ENCODE data around the gene CD81.

Gene CD81

DNA sequence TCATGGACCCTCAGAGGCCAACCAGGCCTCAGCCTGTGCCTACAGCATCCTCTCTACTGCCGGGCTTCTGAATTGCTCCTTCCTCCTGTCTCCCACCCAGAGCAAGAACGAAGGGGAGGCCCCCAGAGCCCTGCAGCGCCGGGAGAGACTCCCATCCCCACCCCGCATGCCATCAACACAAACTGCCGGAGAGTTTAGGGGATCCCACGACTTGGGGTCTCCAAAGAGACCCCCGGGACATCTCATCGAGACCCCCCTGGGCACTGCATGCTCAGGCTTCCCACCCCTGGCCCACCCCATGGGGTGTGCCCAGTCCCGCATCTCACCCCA lies 8.3 kb upstream of the CD81 start:
- TF ChIP-seq, protein P1, sequence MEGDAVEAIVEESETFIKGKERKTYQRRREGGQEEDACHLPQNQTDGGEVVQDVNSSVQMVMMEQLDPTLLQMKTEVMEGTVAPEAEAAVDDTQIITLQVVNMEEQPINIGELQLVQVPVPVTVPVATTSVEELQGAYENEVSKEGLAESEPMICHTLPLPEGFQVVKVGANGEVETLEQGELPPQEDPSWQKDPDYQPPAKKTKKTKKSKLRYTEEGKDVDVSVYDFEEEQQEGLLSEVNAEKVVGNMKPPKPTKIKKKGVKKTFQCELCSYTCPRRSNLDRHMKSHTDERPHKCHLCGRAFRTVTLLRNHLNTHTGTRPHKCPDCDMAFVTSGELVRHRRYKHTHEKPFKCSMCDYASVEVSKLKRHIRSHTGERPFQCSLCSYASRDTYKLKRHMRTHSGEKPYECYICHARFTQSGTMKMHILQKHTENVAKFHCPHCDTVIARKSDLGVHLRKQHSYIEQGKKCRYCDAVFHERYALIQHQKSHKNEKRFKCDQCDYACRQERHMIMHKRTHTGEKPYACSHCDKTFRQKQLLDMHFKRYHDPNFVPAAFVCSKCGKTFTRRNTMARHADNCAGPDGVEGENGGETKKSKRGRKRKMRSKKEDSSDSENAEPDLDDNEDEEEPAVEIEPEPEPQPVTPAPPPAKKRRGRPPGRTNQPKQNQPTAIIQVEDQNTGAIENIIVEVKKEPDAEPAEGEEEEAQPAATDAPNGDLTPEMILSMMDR (IDR thresholded peaks at IDR 0.05; ENCODE audit: low read depth, low read length, poor library complexity, severe bottlenecking) = no peak
- no peak for TF ChIP-seq EZH2phosphoT487 (IDR thresholded peaks at IDR 0.05; ENCODE audit: borderline replicate concordance, low read length)
- H3K9me3 ChIP-seq (ENCODE audit: control insufficient read depth, insufficient read depth, low read length) = no peaks in the 10 kb centered on the region
- no peaks in the 10 kb centered on the region for H3K79me2 ChIP-seq (ENCODE audit: control insufficient read depth, low read length)
- H3K27ac ChIP-seq (ENCODE audit: low read depth, low read length) = no peak overlapping the region
- H3K4me3 ChIP-seq (ENCODE audit: low read length) = no peak overlapping the region
- H3K4me1 ChIP-seq (ENCODE audit: control insufficient read depth, low read length) = no peaks in the 10 kb centered on the region
- no peaks in the 10 kb centered on the region for H3K36me3 ChIP-seq (ENCODE audit: control insufficient read depth, low read length)
- H3K27me3 ChIP-seq (ENCODE audit: control insufficient read depth, low read length) = no peaks in the 10 kb centered on the region
- H3F3A ChIP-seq (ENCODE audit: control insufficient read depth, insufficient read depth) = no peaks in the 10 kb centered on the region
- no peaks in the 10 kb centered on the region for H3K9me2 ChIP-seq (replicated peaks; ENCODE audit: control insufficient read depth, low read length)
- no peak overlapping the region for H3K4me2 ChIP-seq (ENCODE audit: low read length)
- no peaks in the 10 kb centered on the region for H4K20me1 ChIP-seq (ENCODE audit: control insufficient read depth, insufficient read depth, low read depth, low read length)

DNA sequence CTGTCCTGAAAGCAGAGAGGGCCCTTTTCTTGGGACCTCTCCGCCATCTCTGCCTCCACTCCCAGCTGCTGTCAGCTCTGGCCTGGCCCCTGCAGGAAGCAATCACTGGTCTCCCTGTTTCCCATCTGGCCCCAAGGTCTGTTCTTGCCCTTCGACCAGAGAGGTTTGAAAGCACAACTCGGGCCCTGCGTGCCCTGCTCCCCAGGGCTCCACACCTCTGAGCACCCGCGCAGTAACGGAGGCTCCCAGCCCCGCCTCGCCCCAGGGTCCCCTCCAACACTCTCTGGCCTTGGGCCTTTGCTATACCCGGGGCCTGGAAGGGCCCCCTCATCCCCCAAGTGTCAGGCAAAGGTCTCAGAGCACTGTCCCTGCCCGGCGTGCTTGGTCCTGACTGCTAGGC lies 7.8 kb upstream of the CD81 start:
- Histone ChIP-seq H3K4me2 (ENCODE audit: low read length) (no peak overlapping the region), H3K4me3 (ENCODE audit: low read length) (no peak overlapping the region), H3K27me3 (ENCODE audit: control insufficient read depth, low read length) (no peaks in the 10 kb centered on the region), H4K20me1 (ENCODE audit: control insufficient read depth, insufficient read depth, low read depth, low read length) (no peaks in the 10 kb centered on the region), H3K9me2 (replicated peaks; ENCODE audit: control insufficient read depth, low read length) (no peaks in the 10 kb centered on the region), H3K27ac (ENCODE audit: low read depth, low read length) (no peak overlapping the region), H3K4me1 (ENCODE audit: control insufficient read depth, low read length) (no peaks in the 10 kb centered on the region), H3K79me2 (ENCODE audit: control insufficient read depth, low read length) (no peaks in the 10 kb centered on the region), H3F3A (ENCODE audit: control insufficient read depth, insufficient read depth) (no peaks in the 10 kb centered on the region), H3K9me3 (ENCODE audit: control insufficient read depth, insufficient read depth, low read length) (no peaks in the 10 kb centered on the region), H3K36me3 (ENCODE audit: control insufficient read depth, low read length) (no peaks in the 10 kb centered on the region)
- TF ChIP-seq, protein P1 (IDR thresholded peaks at IDR 0.05; ENCODE audit: low read depth, low read length, poor library complexity, severe bottlenecking) = no peak
- TF ChIP-seq EZH2phosphoT487 (IDR thresholded peaks at IDR 0.05; ENCODE audit: borderline replicate concordance, low read length) = no peak

DNA sequence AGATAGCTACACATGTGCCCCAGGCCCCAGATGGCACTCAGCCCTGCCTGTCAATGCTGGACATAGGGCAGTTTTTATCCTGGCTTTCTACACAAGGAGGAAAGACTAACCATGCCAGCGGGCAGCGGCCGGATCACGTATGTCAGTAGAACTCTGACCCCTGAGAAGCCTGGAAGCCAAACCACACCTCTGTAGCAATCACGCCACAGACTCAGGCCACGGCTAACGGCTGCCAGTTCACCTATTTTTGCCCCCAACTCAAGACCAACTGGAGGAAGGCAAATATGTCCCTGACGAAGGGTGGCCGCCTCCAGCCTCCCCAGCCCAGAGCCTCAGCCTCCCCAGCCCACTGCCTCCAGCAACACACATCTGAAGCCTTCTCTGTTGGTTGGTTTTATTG lies 7.2 kb upstream of the CD81 start:
- no peaks in the 10 kb centered on the region for H3K36me3 ChIP-seq (ENCODE audit: control insufficient read depth, low read length)
- no peak overlapping the region for H3K27ac ChIP-seq (ENCODE audit: low read depth, low read length)
- no peaks in the 10 kb centered on the region for H3K27me3 ChIP-seq (ENCODE audit: control insufficient read depth, low read length)
- no peak for TF ChIP-seq EZH2phosphoT487 (IDR thresholded peaks at IDR 0.05; ENCODE audit: borderline replicate concordance, low read length)
- TF ChIP-seq, protein P1 (IDR thresholded peaks at IDR 0.05; ENCODE audit: low read depth, low read length, poor library complexity, severe bottlenecking) = no peak
- H4K20me1 ChIP-seq (ENCODE audit: control insufficient read depth, insufficient read depth, low read depth, low read length) = no peaks in the 10 kb centered on the region
- no peak overlapping the region for H3K4me2 ChIP-seq (ENCODE audit: low read length)
- H3K9me3 ChIP-seq (ENCODE audit: control insufficient read depth, insufficient read depth, low read length) = no peaks in the 10 kb centered on the region
- H3K79me2 ChIP-seq (ENCODE audit: control insufficient read depth, low read length) = no peaks in the 10 kb centered on the region
- no peak overlapping the region for H3K4me3 ChIP-seq (ENCODE audit: low read length)
- no peaks in the 10 kb centered on the region for H3K9me2 ChIP-seq (replicated peaks; ENCODE audit: control insufficient read depth, low read length)
- H3K4me1 ChIP-seq (ENCODE audit: control insufficient read depth, low read length) = no peaks in the 10 kb centered on the region
- H3F3A ChIP-seq (ENCODE audit: control insufficient read depth, insufficient read depth) = no peaks in the 10 kb centered on the region
